IMR-90 (cell line): Measurements from ENCODE around the gene SSH2. TPM values are rescaled to one million over a fixed set of nuclear protein-coding genes. Genes with fewer than 3 reads are reported as not detected.

Experiments used
- ATAC-seq: fragments of 200-7000 bp; cut with Tn5 transposase; 2 replicates; pipeline ENCODE4 v1.9.1; 2020; ENCODE audit warnings: low read depth, mild to moderate bottlenecking, moderate library complexity
- BruUV-seq: library from RNA; stranded (reverse); fragments of 400-500 nt; replicated peaks from 2 replicates; lab custom pipeline; 2021; lab: Mats Ljungman, UMichigan
- CTCF ChIA-PET: fragments of 300-600 bp; formaldehyde crosslinking; extraction: SDS; loops from one replicate; lab custom pipeline; 2021; ENCODE audit warnings: antibody characterized with exemption; lab: Yijun Ruan, JAX
- POLR2A ChIA-PET: fragments of 300-600 bp; sonication (Branson Sonifier 250); formaldehyde crosslinking; loops from one replicate; lab custom pipeline; 2022; ENCODE audit warnings: antibody characterized with exemption; ENCODE audit not compliant: unreplicated experiment; lab: Charles Lee
- DNase-seq: peaks from one replicate; pipeline ENCODE4 v3.0.0; 2013
- H2AFZ ChIP-seq: replicated peaks from 2 replicates; pipeline ENCODE3; 2013; ENCODE audit warnings: low read length, mild to moderate bottlenecking; ENCODE audit not compliant: poor library complexity
- H2AK5ac ChIP-seq: 2 replicates; pipeline ENCODE4 v1.6.1; 2013; ENCODE audit warnings: low read depth, low read length, inconsistent platforms
- H2AK9ac ChIP-seq: replicated peaks from 2 replicates; pipeline ENCODE3; 2013; ENCODE audit warnings: mild to moderate bottlenecking, low read depth, low read length, moderate library complexity; ENCODE audit not compliant: poor library complexity
- H2BK120ac ChIP-seq: 2 replicates; pipeline ENCODE4 v1.6.1; 2013; ENCODE audit warnings: low read depth, low read length, inconsistent platforms
- H2BK15ac ChIP-seq: 3 replicates; pipeline ENCODE4 v1.6.1; 2013; ENCODE audit warnings: low read depth, low read length, inconsistent platforms
- H2BK20ac ChIP-seq: 2 replicates; pipeline ENCODE4 v1.6.1; 2013; ENCODE audit warnings: low read depth, mild to moderate bottlenecking, inconsistent platforms, low read length, moderate library complexity
- H2BK5ac ChIP-seq: 2 replicates; pipeline ENCODE4 v1.6.1; 2013; ENCODE audit warnings: mild to moderate bottlenecking, low read depth, low read length, inconsistent platforms; ENCODE audit not compliant: poor library complexity, severe bottlenecking
- H3K14ac ChIP-seq: replicated peaks from 2 replicates; pipeline ENCODE4 v1.6.1; 2013; ENCODE audit warnings: low read depth, low read length, inconsistent platforms
- H3K18ac ChIP-seq: 2 replicates; pipeline ENCODE4 v1.6.1; 2013; ENCODE audit warnings: low read depth, low read length, control low read depth
- H3K23ac ChIP-seq: 2 replicates; pipeline ENCODE4 v1.6.1; 2013; ENCODE audit warnings: low read depth, low read length, inconsistent platforms
- H3K27ac ChIP-seq: 2 replicates; pipeline ENCODE4 v1.5.1; 2013; ENCODE audit warnings: mild to moderate bottlenecking, control low read depth, low read length; ENCODE audit not compliant: insufficient read depth
- H3K27me3 ChIP-seq: 2 replicates; pipeline ENCODE4 v1.6.1; 2013; ENCODE audit warnings: low read length; ENCODE audit not compliant: control insufficient read depth, insufficient read depth
- H3K36me3 ChIP-seq: 2 replicates; pipeline ENCODE4 v1.6.1; 2013; ENCODE audit warnings: low read length, mixed read lengths; ENCODE audit not compliant: control insufficient read depth, insufficient read depth
- H3K4ac ChIP-seq: 2 replicates; pipeline ENCODE4 v1.6.1; 2013; ENCODE audit warnings: low read depth, low read length, inconsistent platforms
- H3K4me1 ChIP-seq: 2 replicates; pipeline ENCODE4 v1.6.1; 2013; ENCODE audit warnings: low read length, mixed read lengths; ENCODE audit not compliant: control insufficient read depth, insufficient read depth
- H3K4me2 ChIP-seq: 2 replicates; pipeline ENCODE4 v1.6.1; 2013; ENCODE audit warnings: low read depth, mild to moderate bottlenecking, control low read depth, low read length, moderate library complexity
- H3K4me3 ChIP-seq: 2 replicates; pipeline ENCODE4 v1.5.1; 2013; ENCODE audit warnings: low read depth, mild to moderate bottlenecking, control low read depth, low read length, moderate library complexity; ENCODE audit not compliant: insufficient read depth
- H3K56ac ChIP-seq: 2 replicates; pipeline ENCODE4 v1.6.1; 2013; ENCODE audit warnings: low read length, inconsistent platforms; ENCODE audit not compliant: insufficient read depth; ENCODE audit errors: extremely low read depth
- H3K79me1 ChIP-seq, 2 experiments: 2 replicates each; pipeline ENCODE4 v1.6.1; 2013; ENCODE audit warnings: low read length in 2 of 2, inconsistent platforms in 1 of 2, low read depth in 1 of 2
- H3K9ac ChIP-seq: 2 replicates; pipeline ENCODE4 v1.6.1; 2013; ENCODE audit warnings: low read depth, low read length, control low read depth
- H3K9me1 ChIP-seq: 2 replicates; pipeline ENCODE4 v1.6.1; 2013; ENCODE audit warnings: low read length, inconsistent platforms; ENCODE audit not compliant: insufficient read depth
- H3K9me3 ChIP-seq: 2 replicates; pipeline ENCODE4 v1.6.1; 2013; ENCODE audit warnings: low read length; ENCODE audit not compliant: control insufficient read depth, insufficient read depth
- H4K20me1 ChIP-seq: 2 replicates; pipeline ENCODE4 v1.6.1; 2013; ENCODE audit warnings: low read length, inconsistent platforms; ENCODE audit not compliant: insufficient read depth
- H4K5ac ChIP-seq: 2 replicates; pipeline ENCODE4 v1.6.1; 2013; ENCODE audit warnings: mild to moderate bottlenecking, low read depth, low read length, control low read depth
- H4K8ac ChIP-seq, 2 experiments: 2 replicates each; pipeline ENCODE4 v1.6.1; 2013; ENCODE audit warnings: low read depth in 2 of 2, low read length in 2 of 2, control low read depth in 1 of 2, inconsistent platforms in 1 of 2
- H4K91ac ChIP-seq: 2 replicates; pipeline ENCODE4 v1.6.1; 2013; ENCODE audit warnings: low read depth, low read length, inconsistent platforms; ENCODE audit not compliant: insufficient read depth
- BHLHE40 ChIP-seq: fragments of 150-350 bp; IDR thresholded peaks from 2 replicates; pipeline ENCODE4 v1.6.1; 2016; ENCODE audit warnings: mild to moderate bottlenecking, low read depth, low read length
- CEBPB ChIP-seq: IDR thresholded peaks from 2 replicates; pipeline ENCODE4 v1.6.1; 2012; ENCODE audit warnings: low read depth, low read length, improper control_type of control experiment
- CHD1 ChIP-seq: IDR thresholded peaks from 2 replicates; pipeline ENCODE4 v1.6.1; 2012; ENCODE audit warnings: low read depth, low read length, improper control_type of control experiment
- CTCF ChIP-seq: conservative IDR thresholded peaks from 2 replicates; pipeline ENCODE4 v1.5.1; 2012; ENCODE audit warnings: mild to moderate bottlenecking, low read depth, low read length, improper control_type of control experiment
- FOS ChIP-seq: fragments of 150-350 bp; IDR thresholded peaks from 2 replicates; pipeline ENCODE4 v1.6.1; 2016; ENCODE audit warnings: low read depth, low read length
- MAFK ChIP-seq: IDR thresholded peaks from 2 replicates; pipeline ENCODE4 v1.6.1; 2012; ENCODE audit warnings: low read depth, low read length, improper control_type of control experiment
- MAZ ChIP-seq: IDR thresholded peaks from 2 replicates; pipeline ENCODE4 v1.6.1; 2012; ENCODE audit warnings: low read depth, mild to moderate bottlenecking, low read length, improper control_type of control experiment, moderate library complexity, borderline replicate concordance
- MXI1 ChIP-seq: IDR thresholded peaks from 2 replicates; pipeline ENCODE4 v1.6.1; 2012; ENCODE audit warnings: low read depth, mild to moderate bottlenecking, low read length, moderate library complexity, borderline replicate concordance
- NFE2L2 ChIP-seq: fragments of 150-350 bp; IDR thresholded peaks from 2 replicates; pipeline ENCODE4 v1.6.1; 2016; ENCODE audit warnings: low read depth, mild to moderate bottlenecking, low read length
- POLR2A ChIP-seq: IDR thresholded peaks from 2 replicates; pipeline ENCODE4 v1.6.1; 2012; ENCODE audit warnings: mild to moderate bottlenecking, low read depth, low read length
- RCOR1 ChIP-seq: IDR thresholded peaks from 2 replicates; pipeline ENCODE4 v1.6.1; 2012; ENCODE audit warnings: mild to moderate bottlenecking, low read length, improper control_type of control experiment; ENCODE audit not compliant: insufficient replicate concordance
- RFX5 ChIP-seq: IDR thresholded peaks from 2 replicates; pipeline ENCODE4 v1.8.0; 2012; ENCODE audit warnings: low read depth, mild to moderate bottlenecking, low read length, moderate library complexity
- USF2 ChIP-seq: fragments of 150-350 bp; IDR thresholded peaks from 2 replicates; pipeline ENCODE4 v1.6.1; 2017; ENCODE audit warnings: mild to moderate bottlenecking, antibody characterized with exemption, low read length, low read depth
- WGBS, 2 experiments: methylation state at CpG; one replicate each; pipeline versions ENCODE4 v1.1.5 to v1.1.7; 2013; ENCODE audit warnings: missing lambda C conversion rate in 2 of 2; ENCODE audit not compliant: insufficient read length in 1 of 2; ENCODE audit errors: extremely low coverage in 2 of 2; 5-methylcytosine and 5-hydroxymethylcytosine counted together
- dilution Hi-C: fragments of 300-500 bp; cut with HindIII; formaldehyde crosslinking; loops from one replicate; pipeline ENCODE4 v1.14.3; 2018; ENCODE audit warnings: low sequenced_read_pairs; ENCODE audit not compliant: unreplicated experiment
- in situ Hi-C: fragments of 300-500 bp; cut with MboI; formaldehyde crosslinking; loops from 3 replicates; pipeline ENCODE4 v1.14.3; 2019; ENCODE audit warnings: low sequenced_read_pairs, inconsistent platforms, mixed read lengths
- intact Hi-C: fragments of 100-400 bp; cut with micrococcal nuclease; formaldehyde crosslinking; loops from 2 replicates; pipeline ENCODE4 v1.10.0; 2022
- polyA plus RNA-seq, 3 experiments: library from polyadenylated mRNA; depleted of rRNA; stranded (reverse); fragments of >200 nt; gene quantifications; 2 replicates each; pipeline ENCODE4 v1.2.3, GENCODE V29; 2012; ENCODE audit warnings: low replicate concordance in 1 of 3
- total RNA-seq: library from RNA; depleted of rRNA; stranded (reverse); fragments of >200 nt; gene quantifications from 2 replicates; pipeline ENCODE4 v1.2.3, GENCODE V29; 2012

Gene SSH2
- total and polyA plus RNA-seq, 2 of the 4 experiments (the other 2 are of a cell fraction): 9.3 TPM

GRCh38 chr17:29760279-29761039, 169.6 kb downstream of the SSH2 start:
- POLR2A ChIA-PET: no interaction called here
- WGBS, 2 experiments: 2% methylated on average over 8 of the region's 20 CpGs; no CpG with 5 or more reads in 1 of the 2 experiments
- 0 out of 2 replicates have a peak, but pooled peaks cover 6% of the 10 kb centered on the region for H4K20me1 ChIP-seq
- dilution Hi-C loops: no loop called here
- no peaks in the 10 kb centered on the region for H3K36me3 ChIP-seq
- DNase-seq (peak; percentile 39), ATAC-seq (no peak)
- peak overlapping the region; percentile 64 for H3K4ac ChIP-seq
- H3K9ac ChIP-seq: peak overlapping the region; percentile 62
- H2BK15ac ChIP-seq: 0 out of 3 replicates have a peak overlapping the region, but pooled peaks have one; percentile 1
- H3K23ac ChIP-seq: peak overlapping the region; percentile 50
- H2AK5ac ChIP-seq: 0 out of 2 replicates have a peak overlapping the region, but pooled peaks have one; percentile 11
- CTCF ChIA-PET: interaction anchor here (1.1 to 1.5 kb wide), 3 partner anchors 19 to 121 kb away, joined by 3 to 8 read pairs (median 7); no protein-coding TSS in a partner anchor
- peaks cover 4 to 21% of the 10 kb centered on the region in 2 experiments for H3K79me1 ChIP-seq
- in situ Hi-C loops: no loop called here
- no peaks in the 10 kb centered on the region for H3K4me1 ChIP-seq
- H2AK9ac ChIP-seq: peak overlapping the region; percentile 39
- H4K91ac ChIP-seq: 0 out of 2 replicates have a peak overlapping the region, but pooled peaks have one; percentile 0
- no peak overlapping the region; the same call in 1 of the 2 replicates for H4K5ac ChIP-seq
- H2BK20ac ChIP-seq: no peak overlapping the region
- intact Hi-C loops: loop anchor here (1.0 kb wide), 1 partner anchor 121 kb away; no protein-coding TSS in a partner anchor
- peak overlapping the region; percentile 61 for H3K27ac ChIP-seq
- H3K18ac ChIP-seq: peak overlapping the region; percentile 11; the same call in 1 of the 2 replicates
- BruUV-seq: no TSS peak
- peak overlapping the region; percentile 10 for H3K14ac ChIP-seq
- H3K4me2 ChIP-seq: peak overlapping the region; percentile 97
- H3K9me3 ChIP-seq: no peaks in the 10 kb centered on the region
- H3K27me3 ChIP-seq: no peaks in the 10 kb centered on the region
- H2BK5ac ChIP-seq: peak overlapping the region; percentile 4
- H3K9me1 ChIP-seq: no peaks in the 10 kb centered on the region; the same call in 1 of the 2 replicates
- no peak overlapping the region for H2BK120ac ChIP-seq
- peak overlapping the region; percentile 41 for H3K56ac ChIP-seq
- H3K4me3 ChIP-seq: peak overlapping the region; percentile 75
- H4K8ac ChIP-seq: peak overlapping the region in 1 of 2 experiments; percentile 28; a peak in 1 of 4 replicates
- peak overlapping the region; percentile 93 for H2AFZ ChIP-seq
- TF ChIP-seq RFX5 (no peak), MAFK (no peak), NFE2L2 (no peak), CTCF (no peak), POLR2A (no peak), USF2 (no peak), CHD1 (no peak), FOS (no peak), BHLHE40 (no peak), RCOR1 (no peak), MXI1 (no peak), CEBPB (no peak), MAZ (no peak)
